SK-N-SH (cell line): ENCODE results near the gene LPAR4.

Experiments used
- CTCF ChIP-seq: fragments of 200-600 bp; sonication (generic); IDR thresholded peaks from 2 replicates; pipeline ENCODE4 v1.6.1; 2017; ENCODE audit warnings: antibody characterized with exemption, mild to moderate bottlenecking, moderate library complexity
- NRF1 ChIP-seq: IDR thresholded peaks from 2 replicates; pipeline ENCODE4 v1.6.1; 2012; ENCODE audit warnings: low read depth, mild to moderate bottlenecking, low read length

- TF ChIP-seq CTCF (no peak), NRF1 (no peak)
Observed at GRCh38 chrX:78748846-78749245, 1.3 kb downstream of the LPAR4 start.
